MG63 (cell line): ENCODE results near the gene TM2D3. TPM values are rescaled to one million over a fixed set of nuclear protein-coding genes. Genes with fewer than 3 reads are reported as not detected.
"Not testable (repeated sequence)": the region's sequence is repeated elsewhere in the genome, so short reads cannot be mapped to it uniquely, and the experiment has no call there.

ENCODE experiments used
- DNase-seq: peaks from one replicate; pipeline ENCODE4 v3.0.0-alpha.2; 2020
- H3K27me3 ChIP-seq: fragments of 250-450 bp; sonication (Bioruptor Pico); 2 replicates; pipeline ENCODE4 v1.5.1; 2020; ENCODE audit warnings: mild to moderate bottlenecking, moderate library complexity
- H3K36me3 ChIP-seq: fragments of 250-450 bp; sonication (Bioruptor Pico); 2 replicates; pipeline ENCODE4 v1.5.1; 2020; ENCODE audit warnings: mild to moderate bottlenecking, moderate library complexity
- H3K4me3 ChIP-seq: fragments of 250-450 bp; sonication (Bioruptor Pico); 2 replicates; pipeline ENCODE4 v1.5.1; 2020; ENCODE audit warnings: mild to moderate bottlenecking, moderate library complexity
- H3K9me3 ChIP-seq: fragments of 250-450 bp; sonication (Bioruptor Pico); 2 replicates; pipeline ENCODE4 v1.5.1; 2020; ENCODE audit warnings: mild to moderate bottlenecking, moderate library complexity
- total RNA-seq: library from RNA; depleted of rRNA; stranded (reverse); fragments of >200 nt; shearing (Covaris generic); gene quantifications from 2 replicates; pipeline ENCODE4 v1.2.3, GENCODE V29; 2014; ENCODE audit warnings: low replicate concordance

The TM2D3 gene
- total RNA-seq, 1 experiment from 2014 or later: 51.4 TPM

- Histone ChIP-seq H3K36me3 (peaks cover 48% of the 10 kb centered on the region), H3K4me3 (no peak overlapping the region), H3K27me3 (no peaks in the 10 kb centered on the region), H3K9me3 (no peaks in the 10 kb centered on the region)
- DNase-seq: no peak
Measured at GRCh38 chr15:101639667-101640066, 12.5 kb downstream of the TM2D3 start.

GRCh38 chr15:101637919-101638318, 14.3 kb downstream of the TM2D3 start:
- Histone ChIP-seq H3K27me3 (no peaks in the 10 kb centered on the region), H3K9me3 (no peaks in the 10 kb centered on the region), H3K4me3 (no peak overlapping the region), H3K36me3 (peaks cover 37% of the 10 kb centered on the region)
- no peak for DNase-seq

GRCh38 chr15:101637516-101637915, 14.7 kb downstream of the TM2D3 start:
- Histone ChIP-seq H3K9me3 (no peaks in the 10 kb centered on the region), H3K36me3 (peaks cover 33% of the 10 kb centered on the region), H3K27me3 (no peaks in the 10 kb centered on the region), H3K4me3 (no peak overlapping the region)
- no peak for DNase-seq

- DNase-seq: no peak
- Histone ChIP-seq H3K36me3 (peaks cover 28% of the 10 kb centered on the region), H3K9me3 (no peaks in the 10 kb centered on the region), H3K27me3 (no peaks in the 10 kb centered on the region), H3K4me3 (no peak overlapping the region)
Measured at GRCh38 chr15:101637038-101637437, 15.1 kb downstream of the TM2D3 start.

GRCh38 chr15:101635944-101636727, 16.0 kb downstream of the TM2D3 start:
- no peak for DNase-seq
- Histone ChIP-seq H3K36me3 (peaks cover 22% of the 10 kb centered on the region), H3K4me3 (no peak overlapping the region)

GRCh38 chr15:101633356-101633755, 18.8 kb downstream of the TM2D3 start:
- no peak for DNase-seq
- Histone ChIP-seq H3K27me3 (no peaks in the 10 kb centered on the region), H3K36me3 (peaks cover 4% of the 10 kb centered on the region; the same call in 1 of the 2 replicates), H3K4me3 (no peak overlapping the region), H3K9me3 (no peaks in the 10 kb centered on the region)

More at GRCh38 chr15:101635944-101636727, 16.0 kb downstream of the TM2D3 start:
- Histone ChIP-seq H3K9me3 (no peaks in the 10 kb centered on the region), H3K27me3 (no peaks in the 10 kb centered on the region)

- H3K4me3 ChIP-seq, H3K27me3 ChIP-seq, DNase-seq: not testable (repeated sequence)
- peaks cover 22% of the 10 kb centered on the region for H3K9me3 ChIP-seq
- peaks cover 24% of the 10 kb centered on the region for H3K36me3 ChIP-seq
Measured at GRCh38 chr15:101626729-101627128, 25.5 kb downstream of the TM2D3 start.

GRCh38 chr15:101625980-101626379, 26.2 kb downstream of the TM2D3 start:
- no peak overlapping the region for H3K4me3 ChIP-seq
- H3K27me3 ChIP-seq: no peaks in the 10 kb centered on the region
- DNase-seq: no peak
- peaks cover 22% of the 10 kb centered on the region for H3K9me3 ChIP-seq
- peaks cover 24% of the 10 kb centered on the region for H3K36me3 ChIP-seq

- H3K9me3 ChIP-seq: peaks cover 22% of the 10 kb centered on the region
- DNase-seq: no peak
- H3K27me3 ChIP-seq: no peaks in the 10 kb centered on the region
- peaks cover 24% of the 10 kb centered on the region for H3K36me3 ChIP-seq
- H3K4me3 ChIP-seq: no peak overlapping the region
Measured at GRCh38 chr15:101625184-101625583, 27.0 kb downstream of the TM2D3 start.

- no peak for DNase-seq
- H3K9me3 ChIP-seq: peaks cover 22% of the 10 kb centered on the region
- H3K27me3 ChIP-seq: no peaks in the 10 kb centered on the region
- H3K36me3 ChIP-seq: peaks cover 28% of the 10 kb centered on the region
- H3K4me3 ChIP-seq: no peak overlapping the region
Measured at GRCh38 chr15:101623367-101624304, 28.5 kb downstream of the TM2D3 start.

- H3K9me3 ChIP-seq: peaks cover 22% of the 10 kb centered on the region
- H3K27me3 ChIP-seq: no peaks in the 10 kb centered on the region
- no peak overlapping the region for H3K4me3 ChIP-seq
- no peak for DNase-seq
- peaks cover 28% of the 10 kb centered on the region for H3K36me3 ChIP-seq
Measured at GRCh38 chr15:101621961-101622360, 30.2 kb downstream of the TM2D3 start.

- Histone ChIP-seq H3K9me3 (peaks cover 22% of the 10 kb centered on the region), H3K36me3 (peaks cover 24% of the 10 kb centered on the region), H3K4me3 (no peak overlapping the region), H3K27me3 (no peaks in the 10 kb centered on the region)
- no peak for DNase-seq
Measured at GRCh38 chr15:101620671-101621070, 31.5 kb downstream of the TM2D3 start.

- Histone ChIP-seq H3K4me3 (no peak overlapping the region), H3K9me3 (peaks cover 20% of the 10 kb centered on the region), H3K27me3 (no peaks in the 10 kb centered on the region), H3K36me3 (peaks cover 20% of the 10 kb centered on the region)
- DNase-seq: no peak
Measured at GRCh38 chr15:101619615-101619865, 32.6 kb downstream of the TM2D3 start.

- no peak for DNase-seq
- Histone ChIP-seq H3K4me3 (no peak overlapping the region), H3K36me3 (peaks cover 16% of the 10 kb centered on the region), H3K27me3 (no peaks in the 10 kb centered on the region), H3K9me3 (peaks cover 16% of the 10 kb centered on the region)
Measured at GRCh38 chr15:101618851-101619614, 33.1 kb downstream of the TM2D3 start.

- Histone ChIP-seq H3K27me3 (no peaks in the 10 kb centered on the region), H3K9me3 (peaks cover 7% of the 10 kb centered on the region), H3K36me3 (peaks cover 10% of the 10 kb centered on the region), H3K4me3 (no peak overlapping the region)
- DNase-seq: no peak
Measured at GRCh38 chr15:101618076-101618475, 34.1 kb downstream of the TM2D3 start.

- Histone ChIP-seq H3K36me3 (peaks cover 4% of the 10 kb centered on the region; the same call in 1 of the 2 replicates), H3K9me3 (peaks cover under 1% of the 10 kb centered on the region), H3K27me3 (no peaks in the 10 kb centered on the region), H3K4me3 (no peak overlapping the region)
- DNase-seq: no peak
Measured at GRCh38 chr15:101617390-101617965, 34.7 kb downstream of the TM2D3 start.
